GM12891 (cell line): ENCODE results near the gene SLC16A9.

ENCODE experiments used
- POLR2A ChIP-seq: IDR thresholded peaks from 2 replicates; pipeline ENCODE4 v1.6.1; 2011; ENCODE audit warnings: low read depth, low read length, control low read depth
- POLR2AphosphoS5 ChIP-seq: IDR thresholded peaks from 2 replicates; pipeline ENCODE4 v1.6.1; 2011; ENCODE audit warnings: low read depth, low read length, control low read depth
- POU2F2 ChIP-seq: IDR thresholded peaks from 2 replicates; pipeline ENCODE4 v1.6.1; 2011; ENCODE audit warnings: low read depth, mild to moderate bottlenecking, control low read depth, low read length, moderate library complexity
- TAF1 ChIP-seq: IDR thresholded peaks from 2 replicates; pipeline ENCODE4 v1.6.1; 2011; ENCODE audit warnings: low read depth, low read length, control low read depth

DNA sequence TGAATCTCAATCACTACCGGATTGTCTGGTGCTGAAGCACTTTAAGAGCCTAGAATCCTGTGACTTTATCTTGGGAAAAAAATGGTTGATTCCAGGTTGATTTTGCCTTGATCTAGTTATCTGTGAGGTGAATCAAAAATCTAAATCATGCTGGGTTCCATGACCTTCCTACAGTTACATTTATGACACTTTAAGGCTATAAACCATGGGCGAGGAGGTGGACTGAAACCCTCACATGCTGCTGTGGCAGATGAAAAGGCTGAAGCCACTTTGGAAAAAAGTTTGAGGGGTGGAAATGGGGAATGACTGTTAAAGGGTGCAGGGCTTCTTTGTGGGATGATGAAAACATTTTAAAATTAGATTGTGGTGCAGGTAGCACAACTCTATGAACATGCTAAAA lies 17.5 kb downstream of the SLC16A9 start:
- TF ChIP-seq POLR2A, result no peak
- TF ChIP-seq POU2F2, result no peak
- no peak for TF ChIP-seq POLR2AphosphoS5
- no peak for TF ChIP-seq TAF1
